Fibroblast of villous mesenchyme (primary cell): ENCODE measurements around the gene SNAI3. TPM values are rescaled to one million over a fixed set of nuclear protein-coding genes. Genes with fewer than 3 reads are reported as not detected.

Experiments used
- DNase-seq: peaks from one replicate; pipeline ENCODE4 v3.0.0-alpha.2; 2010; ENCODE audit warnings: low read depth
- H3K4me3 ChIP-seq: 2 replicates; pipeline ENCODE4 v1.5.1; 2011; ENCODE audit warnings: low read depth, mild to moderate bottlenecking, low read length
- CTCF ChIP-seq: IDR thresholded peaks from 2 replicates; pipeline ENCODE4 v1.5.1; 2012; ENCODE audit warnings: low read depth, mild to moderate bottlenecking, low read length; ENCODE audit not compliant: insufficient read depth
- total RNA-seq: library from RNA; depleted of rRNA; stranded (reverse); fragments of >200 nt; gene quantifications from 2 replicates; pipeline ENCODE4 v1.2.3, GENCODE V29; 2012

Gene SNAI3
- total RNA-seq, 1 donor: not detected

GRCh38 chr16:88690341-88691128 lies 4.2 kb upstream of the SNAI3 start:
- no peak for DNase-seq
- no peak overlapping the region for H3K4me3 ChIP-seq
- no peak for TF ChIP-seq CTCF

DNA sequence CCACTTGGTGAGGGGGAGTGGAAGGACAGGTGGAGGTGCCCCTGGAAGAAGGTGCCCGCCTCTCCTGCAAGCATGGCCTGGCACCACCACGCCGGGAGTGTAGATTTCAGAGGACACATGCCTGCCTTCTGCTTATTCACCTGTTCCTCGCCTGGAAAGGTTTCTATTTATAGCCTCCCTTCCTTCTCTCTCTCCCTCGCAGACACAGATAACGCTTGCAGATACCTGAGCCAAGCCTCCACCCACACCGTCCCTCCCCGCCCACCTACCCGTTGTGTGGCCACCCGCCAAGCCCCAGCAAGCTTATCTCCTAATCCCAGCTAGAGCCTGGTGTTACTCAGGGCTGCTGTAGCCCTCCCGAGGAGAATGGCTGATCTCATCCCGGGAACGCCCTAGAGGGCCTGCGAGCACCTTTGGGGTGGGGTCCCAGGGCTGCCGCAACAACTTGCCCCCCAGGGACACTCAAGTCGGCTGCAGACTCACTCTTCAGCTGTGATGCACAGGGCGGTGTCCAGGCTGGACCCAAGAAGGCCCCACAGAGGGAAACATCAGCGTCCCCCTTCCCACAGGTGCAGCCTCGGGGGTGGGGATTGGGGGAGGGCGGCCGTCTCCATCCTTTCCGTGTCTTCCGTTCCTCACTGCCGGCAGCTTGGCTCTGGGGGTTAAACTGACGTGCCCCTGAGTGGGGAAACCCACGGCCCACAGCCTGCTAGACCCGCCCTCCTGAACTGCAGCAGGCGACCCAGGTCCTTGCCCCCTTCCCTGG lies 1.9 kb upstream of the SNAI3 start:
- TF ChIP-seq CTCF: no peak
- no peak overlapping the region for H3K4me3 ChIP-seq
- no peak for DNase-seq

DNA sequence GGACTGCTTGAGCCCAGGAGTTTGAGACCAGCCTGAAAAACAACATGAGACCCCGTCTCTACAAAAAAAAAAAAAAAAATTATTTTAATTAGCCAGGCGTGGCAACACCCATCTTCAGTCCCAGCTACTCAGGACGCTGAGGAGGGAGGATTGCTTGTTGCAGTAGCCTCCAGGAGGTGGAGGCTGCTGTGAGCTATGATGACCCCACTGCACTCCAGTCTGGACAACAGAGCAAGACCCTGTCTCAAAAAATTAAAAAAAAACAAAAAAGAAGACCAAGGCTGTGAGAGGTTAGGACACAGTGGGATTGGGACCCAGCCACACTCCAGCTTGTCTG lies 1.3 kb upstream of the SNAI3 start:
- DNase-seq: no peak
- no peak overlapping the region for H3K4me3 ChIP-seq
- no peak for TF ChIP-seq CTCF

DNA sequence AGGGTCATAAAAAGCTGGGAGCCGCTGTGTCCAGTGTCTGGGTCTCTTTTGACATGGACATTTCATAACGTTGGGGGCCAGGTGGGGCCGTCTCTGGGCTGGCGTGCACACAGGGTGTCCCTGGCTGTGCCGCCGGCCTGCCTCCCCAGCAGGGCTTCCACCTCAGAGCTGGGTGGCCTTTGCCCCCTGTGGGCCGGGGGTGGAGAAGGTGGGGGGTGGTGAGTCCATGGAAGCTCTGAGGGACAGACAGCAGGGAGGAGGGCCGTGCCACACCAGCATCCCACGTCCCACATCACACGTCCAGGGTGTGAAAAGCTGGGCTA lies 908 bp upstream of the SNAI3 start:
- no peak for TF ChIP-seq CTCF
- no peak overlapping the region for H3K4me3 ChIP-seq
- no peak for DNase-seq

DNA sequence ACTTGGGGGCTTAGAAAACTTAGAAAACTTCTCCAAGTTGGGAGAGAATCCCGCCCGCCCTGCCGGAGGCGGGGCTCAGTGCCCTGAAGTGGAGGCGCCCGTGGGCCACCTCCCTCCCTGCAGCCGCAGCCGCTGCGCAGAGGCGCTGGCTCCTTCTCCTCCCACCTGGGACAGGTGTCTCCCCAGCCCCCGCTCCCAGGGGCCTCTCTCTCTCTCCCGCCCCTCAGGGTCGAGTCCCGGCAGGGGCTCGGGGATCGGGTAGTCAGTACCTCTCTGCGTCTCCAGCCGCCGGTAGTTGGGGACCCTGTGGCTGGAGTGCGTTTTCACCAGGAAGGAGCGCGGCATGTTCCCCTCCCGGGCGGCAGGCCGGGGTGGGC lies 257 bp downstream of the SNAI3 start:
- no peak for DNase-seq
- TF ChIP-seq CTCF: no peak
- peak overlapping the region; percentile 62 for H3K4me3 ChIP-seq

GRCh38 chr16:88685156-88686061 lies 898 bp downstream of the SNAI3 start:
- H3K4me3 ChIP-seq: peak overlapping the region; percentile 62
- DNase-seq: peak; percentile 42
- peak; percentile 67 for TF ChIP-seq CTCF
